OCI-LY7 (cell line): ENCODE results near the gene VPS39. TPM values are rescaled to one million over a fixed set of nuclear protein-coding genes. Genes with fewer than 3 reads are reported as not detected.
"Not testable (repeated sequence)": the region's sequence is repeated elsewhere in the genome, so short reads cannot be mapped to it uniquely, and the experiment has no call there.

Experiments
- BruUV-seq: library from RNA; stranded (reverse); fragments of 400-500 nt; replicated peaks from 2 replicates; lab custom pipeline; 2021; lab: Mats Ljungman, UMichigan
- CTCF ChIA-PET: fragments of 300-600 bp; sonication (Branson Sonifier 250); formaldehyde crosslinking; loops from one replicate; lab custom pipeline; 2022; ENCODE audit warnings: antibody characterized with exemption; ENCODE audit not compliant: unreplicated experiment; lab: Charles Lee
- POLR2A ChIA-PET: fragments of 300-600 bp; sonication (Branson Sonifier 250); formaldehyde crosslinking; loops from one replicate; lab custom pipeline; 2022; ENCODE audit warnings: antibody characterized with exemption; lab: Charles Lee
- DNase-seq: peaks from one replicate; pipeline ENCODE4 v3.0.0-alpha.2; 2015; ENCODE audit warnings: low spot score
- H2AFZ ChIP-seq: fragments of 200-600 bp; sonication (generic), shearing (Covaris generic); 2 replicates; pipeline ENCODE4 v1.6.1; 2014; ENCODE audit warnings: mild to moderate bottlenecking, antibody characterized with exemption, low read length, moderate library complexity
- H3K27ac ChIP-seq: fragments of 200-600 bp; sonication (generic); 2 replicates; pipeline ENCODE4 v1.5.1; 2014; ENCODE audit warnings: mixed run types, low read depth, mild to moderate bottlenecking, moderate library complexity, low read length, inconsistent platforms; ENCODE audit not compliant: poor library complexity, severe bottlenecking
- H3K36me3 ChIP-seq: fragments of 200-600 bp; sonication (generic); 2 replicates; pipeline ENCODE4 v1.6.1; 2014; ENCODE audit warnings: mild to moderate bottlenecking, antibody characterized with exemption, low read length, moderate library complexity, mixed read lengths; ENCODE audit not compliant: insufficient read depth
- H3K4me1 ChIP-seq: fragments of 200-600 bp; sonication (generic); 2 replicates; pipeline ENCODE4 v1.5.1; 2014; ENCODE audit warnings: mild to moderate bottlenecking, low read length; ENCODE audit not compliant: insufficient read depth, poor library complexity, severe bottlenecking
- H3K4me2 ChIP-seq: fragments of 200-600 bp; sonication (generic); 2 replicates; pipeline ENCODE4 v1.6.1; 2014; ENCODE audit warnings: mild to moderate bottlenecking, low read length
- H3K4me3 ChIP-seq: fragments of 200-600 bp; sonication (generic); 2 replicates; pipeline ENCODE4 v1.5.1; 2014; ENCODE audit warnings: mild to moderate bottlenecking, low read depth, low read length; ENCODE audit not compliant: poor library complexity, severe bottlenecking
- H3K79me2 ChIP-seq: fragments of 200-600 bp; sonication (generic); 2 replicates; pipeline ENCODE4 v1.6.1; 2016; ENCODE audit warnings: low read depth, mild to moderate bottlenecking, low read length, moderate library complexity, mixed read lengths; ENCODE audit not compliant: insufficient read depth
- H3K9me2 ChIP-seq: fragments of 200-600 bp; sonication (generic); 2 replicates; pipeline ENCODE4 v1.6.1; 2016; ENCODE audit warnings: mild to moderate bottlenecking, low read length, mixed read lengths; ENCODE audit not compliant: insufficient read depth
- H3K9me3 ChIP-seq: fragments of 200-600 bp; sonication (generic); 2 replicates; pipeline ENCODE4 v1.6.1; 2014; ENCODE audit warnings: mild to moderate bottlenecking, mixed run types, low read length, mixed read lengths
- H4K20me1 ChIP-seq: fragments of 200-600 bp; sonication (generic); 2 replicates; pipeline ENCODE4 v1.6.1; 2014; ENCODE audit warnings: mild to moderate bottlenecking, antibody characterized with exemption, low read length, moderate library complexity, mixed read lengths; ENCODE audit not compliant: insufficient read depth
- EZH2phosphoT487 ChIP-seq: fragments of 200-600 bp; sonication (generic); IDR thresholded peaks from 2 replicates; pipeline ENCODE4 v1.6.1; 2018; ENCODE audit warnings: low read depth, borderline replicate concordance, mild to moderate bottlenecking, mixed run types, antibody characterized with exemption, low read length, moderate library complexity, mixed read lengths
- intact Hi-C: fragments of 100-400 bp; cut with micrococcal nuclease; formaldehyde crosslinking; loops from one replicate; pipeline ENCODE4 v1.10.0; 2022; ENCODE audit not compliant: unreplicated experiment
- total RNA-seq, 2 experiments: library from RNA; depleted of rRNA in 1 of 2; stranded (reverse); fragments of >200 nt in 1 of 2; shearing (Covaris generic) in 1 of 2; gene quantifications; 2 replicates each; pipeline ENCODE4 v1.2.3, GENCODE V29; 2014 to 2022
- TF ChIP-seq, protein P1 (sequence below): fragments of 200-600 bp; sonication (generic); conservative IDR thresholded peaks from 2 replicates; pipeline ENCODE4 v1.5.1; 2014; ENCODE audit warnings: mild to moderate bottlenecking, antibody characterized with exemption, low read length, moderate library complexity, mixed read lengths

The VPS39 gene
- total RNA-seq, 2 experiments from 2014 or later: 25.1 to 60.5 TPM

DNA sequence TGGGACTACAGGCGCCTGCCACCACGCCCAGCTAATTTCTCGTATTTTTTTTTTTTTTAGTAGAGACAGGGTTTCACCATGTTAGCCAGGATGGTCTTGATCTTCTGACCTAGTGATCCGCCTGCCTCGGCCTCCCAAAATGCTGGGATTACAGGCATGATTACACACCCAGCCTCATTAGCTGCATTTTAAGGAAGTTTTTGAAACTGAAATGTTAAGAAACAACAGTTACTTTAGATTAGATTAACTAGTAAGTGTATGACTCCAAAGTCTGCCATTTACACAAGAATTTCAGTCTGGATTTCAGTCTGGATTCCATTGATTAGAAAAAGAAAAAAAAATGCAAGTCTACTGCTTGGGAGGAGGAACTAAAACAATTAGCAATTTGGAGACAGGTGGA is 24.5 kb upstream of the VPS39 start:
- CTCF ChIA-PET: no interaction called here
- TF ChIP-seq, protein P1, sequence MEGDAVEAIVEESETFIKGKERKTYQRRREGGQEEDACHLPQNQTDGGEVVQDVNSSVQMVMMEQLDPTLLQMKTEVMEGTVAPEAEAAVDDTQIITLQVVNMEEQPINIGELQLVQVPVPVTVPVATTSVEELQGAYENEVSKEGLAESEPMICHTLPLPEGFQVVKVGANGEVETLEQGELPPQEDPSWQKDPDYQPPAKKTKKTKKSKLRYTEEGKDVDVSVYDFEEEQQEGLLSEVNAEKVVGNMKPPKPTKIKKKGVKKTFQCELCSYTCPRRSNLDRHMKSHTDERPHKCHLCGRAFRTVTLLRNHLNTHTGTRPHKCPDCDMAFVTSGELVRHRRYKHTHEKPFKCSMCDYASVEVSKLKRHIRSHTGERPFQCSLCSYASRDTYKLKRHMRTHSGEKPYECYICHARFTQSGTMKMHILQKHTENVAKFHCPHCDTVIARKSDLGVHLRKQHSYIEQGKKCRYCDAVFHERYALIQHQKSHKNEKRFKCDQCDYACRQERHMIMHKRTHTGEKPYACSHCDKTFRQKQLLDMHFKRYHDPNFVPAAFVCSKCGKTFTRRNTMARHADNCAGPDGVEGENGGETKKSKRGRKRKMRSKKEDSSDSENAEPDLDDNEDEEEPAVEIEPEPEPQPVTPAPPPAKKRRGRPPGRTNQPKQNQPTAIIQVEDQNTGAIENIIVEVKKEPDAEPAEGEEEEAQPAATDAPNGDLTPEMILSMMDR: no peak
- TF ChIP-seq EZH2phosphoT487: no peak
- POLR2A ChIA-PET: no interaction called here
- Histone ChIP-seq H4K20me1 (no peaks in the 10 kb centered on the region), H3K36me3 (peaks cover 93% of the 10 kb centered on the region), H2AFZ (no peak overlapping the region), H3K4me2 (no peak overlapping the region), H3K9me2 (no peaks in the 10 kb centered on the region), H3K79me2 (no peaks in the 10 kb centered on the region), H3K9me3 (no peaks in the 10 kb centered on the region), H3K4me3 (no peak overlapping the region), H3K4me1 (no peaks in the 10 kb centered on the region), H3K27ac (no peak overlapping the region)
- BruUV-seq: no TSS peak
- intact Hi-C loops: loop anchor here (1.0 kb wide), 1 partner anchor 33 kb away; no protein-coding TSS in a partner anchor
- no peak for DNase-seq

GRCh38 chr15:42231088-42231487 is 23.0 kb upstream of the VPS39 start:
- H4K20me1 ChIP-seq: no peaks in the 10 kb centered on the region
- intact Hi-C loops: no loop called here
- CTCF ChIA-PET: no interaction called here
- H3K4me2 ChIP-seq: no peak overlapping the region
- TF ChIP-seq, protein P1: no peak
- TF ChIP-seq EZH2phosphoT487: no peak
- no peak overlapping the region for H3K4me3 ChIP-seq
- no peaks in the 10 kb centered on the region for H3K9me3 ChIP-seq
- no peaks in the 10 kb centered on the region for H3K79me2 ChIP-seq
- H3K4me1 ChIP-seq: no peaks in the 10 kb centered on the region
- no peak overlapping the region for H2AFZ ChIP-seq
- peaks cover 95% of the 10 kb centered on the region for H3K36me3 ChIP-seq
- H3K9me2 ChIP-seq: no peaks in the 10 kb centered on the region
- H3K27ac ChIP-seq: no peak overlapping the region
- BruUV-seq: no TSS peak
- POLR2A ChIA-PET: no interaction called here
- no peak for DNase-seq

DNA sequence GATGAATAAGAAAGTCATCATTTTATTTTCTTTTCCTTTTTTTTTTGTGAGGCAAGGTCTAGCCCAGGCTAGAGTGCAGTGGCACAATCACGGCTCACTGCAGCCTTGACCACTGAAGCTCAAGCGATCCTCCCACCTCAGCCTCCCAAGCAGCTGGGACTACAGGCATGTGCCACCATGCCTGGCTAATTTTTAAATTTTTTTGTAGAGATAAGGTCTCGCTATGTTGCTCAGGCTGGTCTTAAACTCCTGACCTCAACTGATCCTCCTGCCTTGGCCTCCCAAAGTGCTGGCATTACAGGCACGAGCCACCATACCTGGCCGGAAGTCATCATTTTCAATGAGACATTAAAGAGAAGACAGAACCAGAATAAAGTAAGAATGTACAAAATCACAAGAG is 20.9 kb upstream of the VPS39 start:
- peaks cover 97% of the 10 kb centered on the region for H3K36me3 ChIP-seq
- H4K20me1 ChIP-seq: not testable (repeated sequence)
- POLR2A ChIA-PET: interaction anchor here (0.6 to 3.9 kb wide), 4 partner anchors 9 to 193 kb away, joined by 3 to 16 read pairs (median 8); partner anchors contain the start of genes GANC, TMEM87A and VPS39

More for the DNA sequence above, 20.9 kb upstream of the VPS39 start:
- H2AFZ ChIP-seq, BruUV-seq, H3K9me3 ChIP-seq, H3K4me1 ChIP-seq, CTCF ChIA-PET, H3K9me2 ChIP-seq, intact Hi-C loops, H3K79me2 ChIP-seq, H3K27ac ChIP-seq, DNase-seq, H3K4me3 ChIP-seq, H3K4me2 ChIP-seq: not testable (repeated sequence)
